Osteocyte (in vitro differentiated cells): ENCODE results near the gene FBXO46. TPM values are rescaled to one million over a fixed set of nuclear protein-coding genes. Genes with fewer than 3 reads are reported as not detected.

Source experiments
- DNase-seq: peaks from one replicate; pipeline ENCODE4 v3.0.0; 2021; ENCODE audit warnings: mixed read lengths; ENCODE audit not compliant: unreplicated experiment; ENCODE audit errors: extremely low spot score
- H3K27ac Mint-ChIP-seq: one replicate; pipeline ENCODE4 v1.8.0; 2021; ENCODE audit warnings: mild to moderate bottlenecking, mixed read lengths; ENCODE audit not compliant: unreplicated experiment
- H3K27me3 Mint-ChIP-seq: one replicate; pipeline ENCODE4 v1.8.0; 2021; ENCODE audit warnings: mixed read lengths; ENCODE audit not compliant: unreplicated experiment
- H3K36me3 Mint-ChIP-seq: one replicate; pipeline ENCODE4 v1.8.0; 2021; ENCODE audit warnings: mixed read lengths; ENCODE audit not compliant: unreplicated experiment
- H3K4me1 Mint-ChIP-seq: one replicate; pipeline ENCODE4 v1.8.0; 2021; ENCODE audit warnings: mixed read lengths; ENCODE audit not compliant: unreplicated experiment
- H3K4me3 Mint-ChIP-seq: one replicate; pipeline ENCODE4 v1.8.0; 2021; ENCODE audit warnings: mild to moderate bottlenecking, moderate library complexity, mixed read lengths; ENCODE audit not compliant: unreplicated experiment
- H3K9me3 Mint-ChIP-seq: one replicate; pipeline ENCODE4 v1.8.0; 2021; ENCODE audit warnings: mixed read lengths; ENCODE audit not compliant: unreplicated experiment
- CTCF ChIP-seq: fragments of 200-600 bp; sonication (generic); IDR thresholded peaks from 2 replicates; pipeline ENCODE4 v1.5.0; 2021; ENCODE audit warnings: antibody characterized with exemption, mild to moderate bottlenecking, moderate library complexity
- total RNA-seq: library from RNA; stranded (reverse); gene quantifications from 2 replicates; pipeline ENCODE4 v1.2.1, GENCODE V29; 2021

The FBXO46 gene
- total RNA-seq, 1 donor from 2014 or later, result 18.3 TPM

- peaks cover 15% of the 10 kb centered on the region for H3K4me1 Mint-ChIP-seq
- no peaks in the 10 kb centered on the region for H3K27me3 Mint-ChIP-seq
- TF ChIP-seq CTCF, result no peak
- no peak overlapping the region for H3K27ac Mint-ChIP-seq
- DNase-seq, result no peak
- peaks cover 32% of the 10 kb centered on the region for H3K36me3 Mint-ChIP-seq
- H3K9me3 Mint-ChIP-seq, result no peaks in the 10 kb centered on the region
- H3K4me3 Mint-ChIP-seq, result no peak overlapping the region
Observed at GRCh38 chr19:45777395-45777961, 46.8 kb upstream of the FBXO46 start.

- TF ChIP-seq CTCF, result no peak
- Mint-ChIP-seq H3K27ac (no peak overlapping the region), H3K4me3 (no peak overlapping the region), H3K27me3 (no peaks in the 10 kb centered on the region), H3K9me3 (no peaks in the 10 kb centered on the region), H3K36me3 (peaks cover 36% of the 10 kb centered on the region), H3K4me1 (peaks cover 10% of the 10 kb centered on the region)
- DNase-seq, result no peak
Observed at GRCh38 chr19:45774765-45775164, 44.1 kb upstream of the FBXO46 start.

- peaks cover 13% of the 10 kb centered on the region for H3K4me1 Mint-ChIP-seq
- H3K9me3 Mint-ChIP-seq, result no peaks in the 10 kb centered on the region
- H3K27ac Mint-ChIP-seq, result no peak overlapping the region
- DNase-seq, result no peak
- peaks cover 26% of the 10 kb centered on the region for H3K36me3 Mint-ChIP-seq
- no peak for TF ChIP-seq CTCF
- no peaks in the 10 kb centered on the region for H3K27me3 Mint-ChIP-seq
- no peak overlapping the region for H3K4me3 Mint-ChIP-seq
Observed at GRCh38 chr19:45773384-45773783, 42.7 kb upstream of the FBXO46 start.

GRCh38 chr19:45772912-45773311, 42.2 kb upstream of the FBXO46 start:
- H3K4me1 Mint-ChIP-seq, result peaks cover 13% of the 10 kb centered on the region

More at GRCh38 chr19:45772912-45773311, 42.2 kb upstream of the FBXO46 start:
- H3K9me3 Mint-ChIP-seq, result no peaks in the 10 kb centered on the region
- no peak overlapping the region for H3K27ac Mint-ChIP-seq
- H3K27me3 Mint-ChIP-seq, result no peaks in the 10 kb centered on the region
- no peak for DNase-seq
- TF ChIP-seq CTCF, result no peak
- H3K4me3 Mint-ChIP-seq, result no peak overlapping the region
- peaks cover 22% of the 10 kb centered on the region for H3K36me3 Mint-ChIP-seq
